A673 (cell line): Measurements from ENCODE around the gene LARGE1. TPM values are rescaled to one million over a fixed set of nuclear protein-coding genes. Genes with fewer than 3 reads are reported as not detected.

ENCODE experiments used
- BruUV-seq: library from RNA; stranded (reverse); fragments of 400-500 nt; replicated peaks from 2 replicates; lab custom pipeline; 2021; lab: Mats Ljungman, UMichigan
- CTCF ChIA-PET: fragments of 300-600 bp; sonication (Branson Sonifier 250); formaldehyde crosslinking; loops from one replicate; lab custom pipeline; 2022; ENCODE audit warnings: antibody characterized with exemption; lab: Charles Lee
- POLR2A ChIA-PET: fragments of 300-600 bp; sonication (Branson Sonifier 250); formaldehyde crosslinking; loops from one replicate; lab custom pipeline; 2022; ENCODE audit warnings: antibody characterized with exemption; ENCODE audit not compliant: low non-redundant PET; lab: Charles Lee
- DNase-seq: peaks from one replicate; pipeline ENCODE4 v3.0.0-alpha.2; 2015; ENCODE audit warnings: low spot score
- H3K27ac ChIP-seq: fragments of 200-600 bp; sonication (generic); 2 replicates; pipeline ENCODE4 v1.5.1; 2016; ENCODE audit warnings: mixed run types, low read depth, mild to moderate bottlenecking, mixed read lengths, antibody characterized with exemption, low read length; ENCODE audit not compliant: poor library complexity, severe bottlenecking
- H3K27me3 ChIP-seq: fragments of 200-600 bp; sonication (generic); replicated peaks from 2 replicates; pipeline ENCODE4 v1.6.1; 2017; ENCODE audit warnings: mixed run types, low read depth, mild to moderate bottlenecking, mixed read lengths, antibody characterized with exemption, low read length; ENCODE audit not compliant: insufficient read depth, poor library complexity
- H3K36me3 ChIP-seq: fragments of 200-600 bp; sonication (generic); 2 replicates; pipeline ENCODE4 v1.6.1; 2016; ENCODE audit warnings: mixed run types, mild to moderate bottlenecking, mixed read lengths, antibody characterized with exemption, low read length; ENCODE audit not compliant: insufficient read depth, poor library complexity, severe bottlenecking
- H3K4me1 ChIP-seq: fragments of 200-600 bp; sonication (generic); 2 replicates; pipeline ENCODE4 v1.6.1; 2017; ENCODE audit warnings: mixed run types, mild to moderate bottlenecking, mixed read lengths, antibody characterized with exemption, low read length; ENCODE audit not compliant: insufficient read depth, poor library complexity, severe bottlenecking
- H3K4me3 ChIP-seq: fragments of 200-600 bp; sonication (generic); 2 replicates; pipeline ENCODE4 v1.5.1; 2016; ENCODE audit warnings: low read depth, mixed run types, mild to moderate bottlenecking, mixed read lengths, low read length; ENCODE audit not compliant: poor library complexity, severe bottlenecking
- H3K9me3 ChIP-seq: fragments of 200-600 bp; sonication (generic); 2 replicates; pipeline ENCODE4 v1.6.1; 2016; ENCODE audit warnings: mixed run types, low read depth, mild to moderate bottlenecking, mixed read lengths, antibody characterized with exemption, low read length; ENCODE audit not compliant: poor library complexity, severe bottlenecking
- EZH2 ChIP-seq: fragments of 200-600 bp; sonication (generic); IDR thresholded peaks from 2 replicates; pipeline ENCODE4 v1.6.1; 2017; ENCODE audit warnings: borderline replicate concordance, low read depth, mild to moderate bottlenecking, mixed read lengths, antibody characterized with exemption, low read length; ENCODE audit not compliant: poor library complexity, severe bottlenecking
- intact Hi-C: fragments of 100-400 bp; cut with micrococcal nuclease; formaldehyde crosslinking; loops from one replicate; pipeline ENCODE4 v1.10.0; 2022; ENCODE audit not compliant: unreplicated experiment
- total RNA-seq: library from RNA; stranded (reverse); gene quantifications from 2 replicates; pipeline ENCODE4 v1.2.3, GENCODE V29; 2021
- TF ChIP-seq, protein P1 (sequence below): fragments of 300-800, 200-600 bp; sonication (generic); conservative IDR thresholded peaks from 2 replicates; pipeline ENCODE4 v1.5.1; 2017; ENCODE audit warnings: low read depth, mild to moderate bottlenecking, antibody characterized with exemption, low read length, moderate library complexity, mixed read lengths

LARGE1 gene
- total RNA-seq, 1 experiment from 2014 or later, result not detected

DNA sequence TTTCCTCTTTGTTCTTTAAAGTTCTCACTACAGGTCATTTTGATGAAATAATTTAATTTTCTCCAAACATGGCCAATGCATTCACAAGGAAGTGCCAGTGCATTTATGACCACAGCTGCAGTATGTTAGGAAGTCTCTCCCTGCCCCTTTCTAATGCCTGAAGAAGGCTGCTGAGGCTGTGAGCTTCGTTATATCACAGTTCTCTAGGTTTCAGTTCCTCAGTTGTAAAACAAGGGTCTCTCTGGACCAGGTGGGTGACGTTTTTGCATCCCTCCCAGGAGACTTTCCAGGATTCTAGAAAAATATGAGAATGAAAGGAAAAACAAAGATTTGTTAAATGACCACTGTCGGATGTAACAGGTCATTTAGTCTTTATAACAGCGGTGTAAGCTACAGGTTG, 171.6 kb downstream of the LARGE1 start:
- Histone ChIP-seq H3K27me3 (no peaks in the 10 kb centered on the region), H3K9me3 (peaks cover 32% of the 10 kb centered on the region), H3K27ac (no peak overlapping the region), H3K4me1 (no peaks in the 10 kb centered on the region), H3K4me3 (no peak overlapping the region), H3K36me3 (no peaks in the 10 kb centered on the region)
- intact Hi-C loops, result no loop called here
- DNase-seq, result no peak
- ChIA-PET POLR2A (no interaction called here), CTCF (no interaction called here)
- no TSS peak for BruUV-seq
- TF ChIP-seq EZH2, result no peak
- TF ChIP-seq, protein P1, sequence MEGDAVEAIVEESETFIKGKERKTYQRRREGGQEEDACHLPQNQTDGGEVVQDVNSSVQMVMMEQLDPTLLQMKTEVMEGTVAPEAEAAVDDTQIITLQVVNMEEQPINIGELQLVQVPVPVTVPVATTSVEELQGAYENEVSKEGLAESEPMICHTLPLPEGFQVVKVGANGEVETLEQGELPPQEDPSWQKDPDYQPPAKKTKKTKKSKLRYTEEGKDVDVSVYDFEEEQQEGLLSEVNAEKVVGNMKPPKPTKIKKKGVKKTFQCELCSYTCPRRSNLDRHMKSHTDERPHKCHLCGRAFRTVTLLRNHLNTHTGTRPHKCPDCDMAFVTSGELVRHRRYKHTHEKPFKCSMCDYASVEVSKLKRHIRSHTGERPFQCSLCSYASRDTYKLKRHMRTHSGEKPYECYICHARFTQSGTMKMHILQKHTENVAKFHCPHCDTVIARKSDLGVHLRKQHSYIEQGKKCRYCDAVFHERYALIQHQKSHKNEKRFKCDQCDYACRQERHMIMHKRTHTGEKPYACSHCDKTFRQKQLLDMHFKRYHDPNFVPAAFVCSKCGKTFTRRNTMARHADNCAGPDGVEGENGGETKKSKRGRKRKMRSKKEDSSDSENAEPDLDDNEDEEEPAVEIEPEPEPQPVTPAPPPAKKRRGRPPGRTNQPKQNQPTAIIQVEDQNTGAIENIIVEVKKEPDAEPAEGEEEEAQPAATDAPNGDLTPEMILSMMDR, result no peak

DNA sequence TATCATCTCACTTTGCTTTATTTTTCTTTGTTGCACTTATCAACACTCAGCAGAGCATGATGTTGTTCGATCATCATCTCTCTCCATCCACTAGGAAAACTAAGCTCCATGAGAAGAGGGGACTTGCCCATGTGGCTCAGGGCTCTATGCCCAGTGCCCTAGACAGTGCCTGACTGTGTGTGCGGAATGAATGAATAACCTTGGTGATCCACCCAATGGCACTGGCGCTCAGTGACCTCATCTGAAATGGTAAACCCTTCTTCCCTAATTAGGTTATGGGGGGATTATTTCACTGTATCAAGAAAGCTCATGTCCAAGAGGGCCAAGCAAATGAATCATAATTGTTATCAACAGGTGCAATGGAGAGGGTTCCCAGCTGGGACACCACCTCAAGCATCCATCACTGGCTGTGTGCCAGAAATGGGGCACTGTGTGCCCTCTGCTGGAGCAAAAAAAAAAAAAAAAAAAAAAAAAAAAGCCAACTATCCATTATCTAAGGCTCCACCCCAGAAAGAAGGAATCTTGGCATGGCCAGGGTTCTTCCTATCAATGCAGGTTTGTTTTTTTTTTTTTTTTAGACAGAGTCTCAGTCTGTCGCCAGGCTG, 172.6 kb downstream of the LARGE1 start:
- H3K36me3 ChIP-seq, result no peaks in the 10 kb centered on the region
- no peak overlapping the region for H3K4me3 ChIP-seq
- no peaks in the 10 kb centered on the region for H3K4me1 ChIP-seq
- H3K27me3 ChIP-seq, result no peaks in the 10 kb centered on the region
- ChIA-PET POLR2A (no interaction called here), CTCF (no interaction called here)
- no peak overlapping the region for H3K27ac ChIP-seq
- TF ChIP-seq EZH2, result no peak
- TF ChIP-seq, protein P1, result no peak
- no TSS peak for BruUV-seq
- peaks cover 37% of the 10 kb centered on the region for H3K9me3 ChIP-seq
- intact Hi-C loops, result no loop called here
- DNase-seq, result no peak

DNA sequence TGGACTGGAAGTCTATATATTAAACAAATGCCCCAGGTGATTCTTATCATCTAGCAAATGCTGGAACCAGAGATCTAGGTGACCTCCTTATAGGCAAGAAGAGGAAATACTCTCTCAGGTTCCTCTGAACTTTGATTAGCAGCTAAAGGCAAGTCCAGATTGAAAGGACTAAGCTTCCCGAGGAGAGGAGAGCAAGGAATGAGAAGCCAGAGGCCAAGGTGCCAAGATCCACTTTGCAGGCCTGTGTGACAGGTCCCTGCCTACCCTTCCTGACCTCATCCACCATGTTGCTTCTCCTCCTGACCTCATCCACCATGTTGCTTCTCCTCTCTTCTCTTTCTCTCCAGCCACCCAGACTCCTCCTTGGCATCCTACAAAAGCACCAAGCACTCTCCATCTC, 173.2 kb downstream of the LARGE1 start:
- Histone ChIP-seq H3K9me3 (peaks cover 33% of the 10 kb centered on the region), H3K36me3 (no peaks in the 10 kb centered on the region), H3K27ac (no peak overlapping the region), H3K4me3 (no peak overlapping the region), H3K4me1 (no peaks in the 10 kb centered on the region), H3K27me3 (no peaks in the 10 kb centered on the region)
- no peak for DNase-seq
- CTCF ChIA-PET, result no interaction called here
- TF ChIP-seq, protein P1, result no peak
- TF ChIP-seq EZH2, result no peak
- intact Hi-C loops, result no loop called here
- BruUV-seq, result no TSS peak
- POLR2A ChIA-PET, result no interaction called here
